ENCODE data around the gene TADA2B.
"Not testable (repeated sequence)": the region's sequence is repeated elsewhere in the genome, so short reads cannot be mapped to it uniquely, and the experiment has no call there.

The TADA2B gene

DNA sequence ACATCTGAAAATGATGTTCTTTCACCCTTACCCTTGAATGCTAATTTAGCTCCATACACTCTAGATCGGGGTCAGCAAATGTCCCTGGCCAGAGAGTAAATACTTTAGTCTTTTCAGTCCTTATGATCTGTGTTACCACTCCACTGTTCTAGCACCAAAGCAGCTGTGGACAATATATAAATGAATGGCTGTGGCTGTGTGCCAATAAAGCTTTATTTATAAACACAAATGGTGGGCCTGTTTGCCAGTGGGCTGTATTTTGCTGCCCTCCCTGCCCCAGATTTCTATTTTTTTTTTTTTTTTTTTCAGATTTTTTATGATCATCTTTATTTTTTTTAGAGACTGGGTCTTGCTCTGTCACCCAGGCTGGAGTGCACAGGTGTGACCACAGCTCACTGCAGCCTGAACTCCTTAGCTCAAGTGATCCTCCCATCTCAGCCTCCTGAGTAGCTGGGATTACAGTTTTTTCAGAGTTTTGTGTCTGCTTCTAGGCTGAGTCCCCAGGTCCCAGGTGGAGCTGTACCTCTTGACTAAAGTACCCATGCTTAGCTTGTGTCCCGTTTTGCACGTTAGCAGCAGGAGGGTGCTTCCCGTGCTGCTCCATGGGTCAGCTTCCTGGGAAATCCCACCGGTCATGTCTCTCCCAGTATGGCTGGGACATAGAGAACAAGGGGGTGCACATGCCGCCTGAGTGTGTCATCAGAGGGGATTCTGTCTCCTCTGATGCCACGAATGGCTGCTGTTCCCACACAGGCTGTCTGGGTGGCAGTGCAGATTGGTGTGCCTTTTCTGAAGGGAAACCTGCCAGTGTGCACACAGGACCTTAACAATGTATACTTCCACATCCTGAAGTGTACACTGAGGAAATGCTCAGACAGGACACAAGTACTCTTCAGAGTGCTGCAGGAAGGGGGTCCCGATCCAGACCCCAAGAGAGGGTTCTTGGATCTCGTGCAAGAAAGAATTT, 40.7 kb downstream of the TADA2B start:
- DNase-seq = no peak

- not testable (repeated sequence) for DNase-seq
Measured at GRCh38 chr4:7084564-7084961, 41.4 kb downstream of the TADA2B start.

GRCh38 chr4:7086384-7086783, 43.2 kb downstream of the TADA2B start:
- no peak for DNase-seq

- no peak for DNase-seq
Measured at GRCh38 chr4:7087036-7087435, 43.9 kb downstream of the TADA2B start.

GRCh38 chr4:7089213-7089986, 46.2 kb downstream of the TADA2B start:
- no peak for DNase-seq

DNA sequence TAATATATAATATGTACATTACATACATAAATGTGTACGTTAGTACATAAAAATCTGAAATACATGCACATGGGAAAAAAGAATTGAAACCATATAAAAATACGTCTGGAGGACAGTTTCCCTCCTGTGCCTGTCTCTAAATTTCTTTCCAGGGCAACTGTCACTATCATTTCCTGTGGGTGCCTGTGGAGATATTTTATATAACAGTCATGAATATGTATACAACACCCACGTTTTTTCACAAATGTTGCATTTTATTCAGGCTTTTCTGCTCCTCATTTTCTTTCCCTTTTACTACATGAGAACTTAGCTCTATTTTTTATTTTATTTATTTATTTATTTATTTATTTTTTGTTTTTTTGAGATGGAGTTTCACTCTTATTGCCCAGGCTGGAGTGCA, 48.9 kb downstream of the TADA2B start:
- no peak for DNase-seq

GRCh38 chr4:7094916-7095315, 51.7 kb downstream of the TADA2B start:
- DNase-seq = no peak

DNA sequence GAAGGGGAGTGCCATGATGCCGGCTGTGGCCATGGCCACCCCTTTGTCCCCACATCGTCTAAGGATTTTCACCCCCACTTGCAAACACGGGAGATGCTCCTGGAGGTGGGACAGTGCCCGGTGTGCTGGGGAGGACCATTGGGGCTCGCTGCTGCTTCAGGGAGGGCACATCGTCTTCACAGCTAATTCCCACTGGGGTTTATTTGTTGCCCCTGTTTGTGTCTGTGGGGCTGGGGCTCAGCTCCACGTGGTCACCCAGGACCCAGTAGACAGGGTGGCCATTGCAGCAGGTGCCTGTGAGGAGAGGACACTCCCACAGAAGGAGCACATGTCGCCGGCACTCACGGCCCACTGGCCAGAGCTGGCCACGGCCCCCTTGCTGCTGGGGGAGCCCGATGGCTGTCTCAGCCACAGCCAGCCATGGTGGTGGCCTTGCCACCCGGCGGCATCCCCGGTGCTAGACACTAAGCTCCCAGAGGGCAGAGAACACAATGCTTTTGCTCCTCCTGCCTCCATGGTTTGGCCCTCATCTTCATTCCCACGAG, 52.5 kb downstream of the TADA2B start:
- DNase-seq = no peak

DNA sequence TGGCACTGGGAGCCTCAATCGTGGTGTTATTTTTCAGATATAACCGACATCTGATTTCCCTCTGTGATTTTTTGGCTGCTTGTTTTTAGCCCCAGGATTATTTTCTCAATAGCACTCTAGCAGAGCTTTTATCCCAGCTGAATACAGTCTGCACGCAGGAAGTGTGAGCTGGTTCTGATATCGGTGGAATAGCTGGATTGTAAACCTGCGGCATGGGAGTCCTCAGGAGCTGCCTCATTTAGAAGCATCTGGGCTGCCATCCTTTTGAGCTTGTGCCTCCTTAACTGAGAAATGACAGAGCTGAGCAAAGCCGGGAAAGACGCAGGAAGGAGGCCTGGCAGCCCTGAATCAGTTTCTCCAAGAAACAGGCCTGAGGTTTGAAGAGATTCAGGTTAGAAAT, 53.1 kb downstream of the TADA2B start:
- DNase-seq = no peak

DNA sequence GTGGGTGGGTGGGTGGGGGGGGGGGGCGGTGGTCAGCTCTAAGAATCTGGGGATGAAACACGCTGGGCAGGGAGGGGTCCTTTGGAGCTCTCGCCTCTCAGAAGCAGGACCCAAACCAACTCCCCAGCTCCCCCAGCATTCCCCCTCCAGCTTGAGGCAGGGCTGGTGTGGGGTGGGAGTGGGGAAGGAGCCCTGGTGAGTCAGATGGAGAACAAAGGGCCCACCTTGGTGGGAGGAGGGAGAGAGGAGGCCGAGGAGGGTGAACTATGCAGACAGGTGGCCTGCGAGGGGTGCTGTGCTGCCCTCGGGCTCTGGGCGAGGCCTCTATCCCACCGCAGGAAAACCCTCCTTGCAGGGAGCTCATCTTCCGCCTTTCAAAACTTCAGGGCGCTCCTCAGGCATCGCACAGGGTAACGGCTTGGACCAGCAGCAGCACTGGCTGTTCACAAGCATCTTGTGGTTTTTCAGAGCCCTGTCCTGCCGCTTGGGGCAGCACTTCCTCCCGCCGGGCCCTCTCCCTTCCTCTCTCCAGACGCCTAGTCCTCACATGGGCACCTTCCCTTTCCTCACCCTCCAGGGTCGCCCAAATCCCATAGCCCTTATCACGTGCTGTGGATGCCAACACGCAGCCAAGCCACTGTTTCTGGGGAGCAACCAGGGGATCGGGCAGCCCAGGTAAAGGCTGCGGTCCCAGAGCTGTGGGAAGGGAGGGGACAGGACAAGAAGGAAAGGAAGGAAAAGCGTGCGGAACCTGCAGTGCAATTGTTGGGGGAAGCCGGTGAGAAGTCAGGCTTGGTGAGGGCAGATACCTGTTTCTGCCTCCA, 58.7 kb downstream of the TADA2B start:
- DNase-seq = peak in 1 of 2 donors; percentile 25

DNA sequence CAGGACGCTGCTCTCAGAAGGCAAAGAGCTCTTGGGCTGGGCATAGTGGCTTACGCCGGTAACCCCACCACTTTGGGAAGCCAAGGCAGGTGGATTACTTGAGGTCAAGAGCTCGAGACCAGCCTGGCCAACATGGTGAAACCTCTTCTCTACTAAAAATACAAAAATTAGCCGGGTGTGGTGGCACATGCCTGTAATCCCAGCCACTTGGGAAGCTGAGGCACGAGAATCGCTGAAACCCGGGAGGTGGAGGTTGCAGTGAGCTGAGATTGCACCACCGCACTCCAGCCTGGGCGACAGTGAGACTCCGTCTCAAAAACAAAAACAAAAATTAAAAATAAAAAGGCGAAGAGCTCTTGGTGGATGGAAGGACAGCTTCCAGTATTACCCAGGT, 59.3 kb downstream of the TADA2B start:
- DNase-seq = not testable (repeated sequence)

- peak; percentile 38 to 59 for DNase-seq
Measured at GRCh38 chr4:7103031-7103606, 59.9 kb downstream of the TADA2B start.

DNA sequence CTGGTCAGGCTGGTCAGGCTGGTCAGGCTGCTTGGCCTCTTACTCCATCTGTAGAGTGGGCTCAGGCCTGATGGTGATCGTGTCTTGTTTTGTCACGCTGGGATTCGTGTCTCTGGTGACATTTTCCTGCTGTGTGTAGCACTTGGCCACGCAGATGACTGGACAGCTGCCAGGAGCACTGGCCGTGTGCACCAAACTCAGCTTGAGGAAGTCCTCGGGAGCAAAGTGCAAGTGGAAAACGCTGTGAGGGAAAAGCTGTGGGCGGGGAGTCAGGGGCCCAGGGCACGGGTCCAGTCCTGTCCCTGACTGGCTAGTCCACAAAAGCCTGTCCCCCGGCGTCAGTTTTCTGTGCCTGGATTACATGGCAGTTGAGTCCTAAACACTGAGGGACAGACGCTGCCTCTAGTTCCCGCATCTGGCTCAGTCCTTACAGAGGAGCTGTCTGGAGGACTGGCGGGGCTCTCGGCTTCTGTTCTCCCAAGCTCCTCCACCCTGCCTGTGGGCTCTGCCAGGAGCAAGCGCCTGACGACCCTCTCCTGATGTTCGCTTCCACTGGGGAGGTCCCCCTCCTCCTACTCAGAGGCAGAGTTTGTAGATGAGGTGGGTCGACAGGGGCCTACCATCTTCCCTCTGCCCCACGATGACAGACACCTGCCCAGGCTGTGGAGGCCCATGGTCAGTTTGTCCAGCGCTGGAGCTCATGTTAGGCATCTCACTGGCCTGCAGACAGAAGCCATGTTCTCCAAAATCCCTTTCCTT, 60.6 kb downstream of the TADA2B start:
- no peak for DNase-seq

DNA sequence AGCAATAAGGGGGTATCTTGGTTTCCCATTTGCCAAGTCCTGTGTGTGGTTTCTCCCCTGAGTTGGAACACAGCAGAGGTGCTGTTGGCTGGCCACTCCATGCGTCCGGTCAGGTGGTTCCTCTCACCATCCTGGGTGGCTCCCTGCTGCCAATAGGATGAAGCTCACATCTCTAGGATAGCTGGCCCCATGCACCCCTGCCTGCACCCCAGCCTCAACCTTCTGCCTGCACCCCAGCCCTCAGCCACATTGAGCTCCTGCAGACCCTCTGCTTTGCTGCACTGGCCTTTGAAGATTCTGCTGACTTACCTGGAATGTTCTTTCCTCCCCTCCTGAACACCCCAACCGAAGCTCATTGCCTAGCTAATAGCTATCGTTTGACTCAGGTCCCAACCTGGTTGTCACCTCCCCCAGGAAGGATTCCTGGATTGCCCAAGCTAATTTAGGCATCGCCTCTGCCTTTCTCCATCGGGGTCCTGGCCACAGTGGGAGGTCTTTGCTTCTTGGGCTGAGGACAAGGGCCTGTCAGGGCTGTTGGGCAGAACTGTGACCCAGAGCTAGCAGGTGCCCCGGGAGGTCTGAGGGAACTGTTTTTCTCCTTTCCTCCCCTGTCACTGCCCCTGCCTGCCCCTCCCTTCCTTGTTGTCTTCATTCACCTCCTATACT, 61.3 kb downstream of the TADA2B start:
- no peak for DNase-seq

DNA sequence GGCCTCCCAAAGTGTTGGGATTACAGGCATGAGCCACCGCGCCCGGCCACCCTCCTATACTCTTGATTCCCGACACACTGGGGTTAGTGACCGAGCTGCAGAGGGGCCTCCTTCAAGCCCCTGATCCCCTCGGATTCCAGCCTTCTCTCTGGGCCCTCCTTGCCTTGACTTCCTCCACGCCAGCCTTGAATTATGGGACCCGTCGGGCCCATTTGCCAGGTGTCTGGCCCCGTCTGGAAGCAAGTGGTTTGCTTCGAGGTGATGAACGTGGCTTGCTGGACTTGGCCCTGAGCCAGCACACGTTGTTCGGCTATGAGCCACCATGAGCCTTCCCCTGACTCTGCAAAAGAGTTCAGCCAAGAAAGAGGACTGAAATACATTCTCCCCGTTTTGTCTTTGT, 62.1 kb downstream of the TADA2B start:
- no peak for DNase-seq

DNA sequence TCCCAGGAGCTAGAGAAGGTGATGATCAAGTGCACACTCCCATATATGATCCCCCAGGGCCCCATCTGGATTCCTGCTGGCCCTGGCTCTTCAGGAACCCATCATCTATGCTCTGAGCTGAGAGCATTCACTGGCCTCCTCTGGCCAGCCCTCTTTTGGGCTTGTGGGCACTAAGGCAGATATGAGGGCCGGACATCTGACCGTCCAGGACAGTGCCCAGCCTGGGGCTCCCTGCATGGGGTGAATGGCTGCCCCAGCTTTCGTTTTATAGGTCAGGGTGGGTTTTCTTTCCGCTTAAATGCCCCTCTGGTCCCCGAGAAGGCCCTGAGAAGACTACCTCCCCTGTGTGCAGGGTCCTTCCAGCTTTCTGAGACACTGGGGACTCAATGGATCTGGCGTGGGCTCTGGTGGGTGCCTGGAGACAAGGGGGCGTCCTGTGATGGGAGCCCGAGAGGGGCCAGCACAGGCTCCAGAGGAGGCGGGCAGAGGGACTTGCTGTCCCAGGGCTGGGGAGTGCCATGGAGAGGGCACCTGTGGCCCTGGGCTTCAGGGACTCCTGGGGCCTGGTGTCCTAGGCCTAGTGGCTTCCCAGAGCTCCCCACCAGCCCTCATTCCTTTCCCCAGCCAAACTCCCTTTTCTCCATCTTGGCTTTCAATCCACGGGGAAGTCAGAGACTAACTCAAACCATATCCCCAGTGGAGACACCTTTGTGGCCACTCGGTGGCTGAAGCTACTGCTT, 64.2 kb downstream of the TADA2B start:
- no peak for DNase-seq
